ENCODE results near the gene TRPM8.

TRPM8 gene

GRCh38 chr2:233974530-233975071, 57.4 kb downstream of the TRPM8 start:
- DNase-seq (ENCODE audit: low spot score), result no peak

- no peak for DNase-seq (ENCODE audit: low spot score)
Measured at GRCh38 chr2:233976087-233976486, 58.9 kb downstream of the TRPM8 start.

- peak; percentile 75 for DNase-seq (ENCODE audit: low spot score)
Measured at GRCh38 chr2:233976690-233977294, 59.6 kb downstream of the TRPM8 start.

GRCh38 chr2:233977296-233977837, 60.2 kb downstream of the TRPM8 start:
- no peak for DNase-seq (ENCODE audit: low spot score)

DNA sequence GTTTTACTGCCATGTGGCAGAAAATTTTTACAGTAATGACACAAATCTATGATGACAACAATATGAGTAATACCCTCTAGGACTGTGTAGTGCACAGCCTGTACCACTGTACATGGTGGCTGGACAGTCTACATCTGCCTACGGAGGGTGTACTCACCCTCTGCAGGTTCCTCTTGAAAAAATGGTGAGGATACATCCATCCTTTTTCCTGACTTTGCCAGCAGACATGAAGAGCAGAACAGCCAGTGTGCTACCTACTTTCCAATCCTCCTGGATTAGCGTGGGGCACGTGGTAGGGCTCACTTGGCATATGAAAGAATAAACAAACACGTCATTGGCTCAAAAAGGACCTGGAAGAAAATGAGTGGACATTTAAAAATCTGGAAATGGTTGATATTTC, 62.6 kb downstream of the TRPM8 start:
- no peak for DNase-seq (ENCODE audit: low spot score)

GRCh38 chr2:233980955-233981561, 63.9 kb downstream of the TRPM8 start:
- no peak for DNase-seq (ENCODE audit: low spot score)

DNA sequence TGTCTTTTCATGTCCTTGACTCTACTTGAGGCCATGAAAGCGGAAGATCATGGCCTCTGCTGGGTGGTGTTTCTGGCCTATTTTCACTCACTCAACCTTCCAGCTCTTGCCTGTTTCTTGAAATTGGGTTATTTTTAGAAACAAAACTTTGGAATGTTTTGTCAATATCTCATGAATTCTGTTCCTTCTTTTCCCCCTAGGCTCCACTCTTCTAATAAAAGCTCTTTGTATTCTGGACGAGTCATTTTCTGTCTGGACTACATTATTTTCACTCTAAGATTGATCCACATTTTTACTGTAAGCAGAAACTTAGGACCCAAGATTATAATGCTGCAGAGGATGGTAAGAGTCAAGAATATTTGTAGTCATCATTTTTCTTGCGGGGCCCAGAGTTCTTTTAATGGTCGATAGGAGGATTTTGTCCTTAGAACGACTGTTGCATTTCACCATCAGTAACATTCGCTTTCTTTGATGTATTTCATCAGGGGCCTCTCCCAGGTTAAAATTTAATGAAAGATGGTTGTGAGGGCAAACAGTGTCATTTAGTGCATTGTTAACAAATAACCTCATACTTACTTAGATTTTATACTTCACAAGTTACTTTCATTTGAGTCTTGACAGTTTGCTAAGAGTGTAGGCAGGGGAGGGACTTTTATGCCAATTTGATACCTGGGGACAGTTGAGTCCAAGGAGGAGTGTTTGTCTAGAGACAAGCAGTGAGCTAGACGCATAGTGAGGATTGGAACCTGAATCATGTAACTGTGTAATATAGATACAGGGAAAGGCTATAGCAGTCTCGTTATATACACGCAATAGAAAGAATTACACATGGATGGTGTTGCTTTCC, 64.6 kb downstream of the TRPM8 start:
- DNase-seq (ENCODE audit: low spot score), result no peak

GRCh38 chr2:233982421-233983121, 65.4 kb downstream of the TRPM8 start:
- no peak for DNase-seq (ENCODE audit: low spot score)

GRCh38 chr2:233983445-233983844, 66.3 kb downstream of the TRPM8 start:
- no peak for DNase-seq (ENCODE audit: low spot score)

GRCh38 chr2:233988581-233988980, 71.4 kb downstream of the TRPM8 start:
- DNase-seq (ENCODE audit: low spot score), result no peak

DNA sequence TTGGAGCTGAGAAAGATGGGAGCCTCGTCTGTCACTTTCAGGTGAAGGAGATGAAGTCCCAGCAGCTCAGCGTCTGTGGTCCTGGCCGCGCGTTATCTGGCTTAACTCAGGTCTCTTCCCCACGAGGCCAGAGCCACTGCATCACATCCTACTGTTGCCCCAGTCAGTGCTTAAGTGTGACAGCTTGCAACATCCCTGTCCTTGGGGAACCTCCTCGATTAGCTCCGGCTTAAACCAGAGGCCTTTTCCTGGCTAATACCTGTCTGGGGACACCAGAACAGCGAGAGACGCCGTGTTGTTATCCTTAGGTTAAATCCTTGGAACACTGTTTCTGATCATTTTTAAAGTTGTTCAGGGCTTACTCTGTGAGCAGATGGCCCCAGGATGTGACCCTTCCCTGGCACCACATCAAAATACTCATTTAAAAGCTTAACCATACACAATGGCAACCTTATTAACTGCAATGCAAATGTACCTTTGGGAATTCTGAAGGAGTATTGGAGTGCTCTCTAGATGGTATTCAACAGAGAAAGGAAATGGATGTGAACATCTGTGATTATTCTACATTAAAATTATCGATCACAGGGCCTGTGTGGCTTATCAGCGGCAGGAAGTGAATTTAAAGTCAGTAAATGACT, 72.2 kb downstream of the TRPM8 start:
- DNase-seq (ENCODE audit: low spot score), result no peak

- DNase-seq (ENCODE audit: low spot score), result peak; percentile 69
Measured at GRCh38 chr2:233990261-233990798, 73.2 kb downstream of the TRPM8 start.

GRCh38 chr2:233991196-233991595, 74.0 kb downstream of the TRPM8 start:
- DNase-seq (ENCODE audit: low spot score), result peak; percentile 10

GRCh38 chr2:233992513-233993217, 75.5 kb downstream of the TRPM8 start:
- DNase-seq (ENCODE audit: low spot score), result no peak

DNA sequence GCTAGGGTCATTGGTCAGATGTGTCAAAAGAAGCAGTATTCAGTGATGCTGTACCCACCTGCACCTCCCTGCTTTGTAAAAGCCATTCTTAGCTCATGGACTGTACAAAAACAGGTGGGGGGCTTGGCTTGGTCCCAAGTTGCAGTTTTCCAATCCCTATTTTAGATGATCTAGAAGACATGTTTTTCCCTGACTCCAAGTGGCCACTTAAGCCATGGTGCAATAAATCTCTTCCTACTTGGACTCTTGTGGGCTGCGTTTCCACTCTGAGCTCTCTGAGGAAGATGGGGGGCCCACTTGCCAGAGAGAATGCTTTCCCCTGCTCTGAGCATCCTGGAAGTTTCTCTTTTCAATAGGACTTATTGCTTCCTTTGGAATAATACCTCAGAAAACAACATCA, 76.3 kb downstream of the TRPM8 start:
- DNase-seq (ENCODE audit: low spot score), result no peak

GRCh38 chr2:233994151-233994550, 77.0 kb downstream of the TRPM8 start:
- no peak for DNase-seq (ENCODE audit: low spot score)

- DNase-seq (ENCODE audit: low spot score), result no peak
Measured at GRCh38 chr2:233996000-233996399, 78.8 kb downstream of the TRPM8 start.

- DNase-seq (ENCODE audit: low spot score), result no peak
Measured at GRCh38 chr2:233996461-233996860, 79.3 kb downstream of the TRPM8 start.

GRCh38 chr2:233997707-233998106, 80.5 kb downstream of the TRPM8 start:
- no peak for DNase-seq (ENCODE audit: low spot score)

DNA sequence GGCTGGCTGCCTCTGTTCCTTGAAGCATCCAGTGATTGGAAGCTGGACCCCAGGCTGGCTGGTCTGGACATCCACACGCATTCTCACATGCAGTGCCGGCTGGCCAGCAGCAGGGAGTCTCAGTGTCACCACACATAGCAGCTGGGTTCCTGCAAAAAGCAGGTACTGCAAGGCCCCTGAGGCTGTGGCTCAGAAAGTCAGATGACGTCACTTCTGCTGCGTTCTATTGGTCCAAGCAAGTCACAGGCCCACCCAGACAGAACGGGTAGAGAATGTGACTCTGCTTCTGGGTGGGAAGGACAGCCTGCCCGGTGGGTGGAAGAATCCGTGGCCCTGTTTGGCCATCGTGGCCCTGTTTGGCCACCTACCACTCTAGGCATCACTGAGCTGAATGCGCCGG, 82.0 kb downstream of the TRPM8 start:
- DNase-seq (ENCODE audit: low spot score), result no peak
